Esophagus squamous epithelium (tissue), 5 donors: Measurements from ENCODE around the gene CAMK1D. TPM values are rescaled to one million over a fixed set of nuclear protein-coding genes. Genes with fewer than 3 reads are reported as not detected.

Source experiments
- DNase-seq: peaks from one replicate; lab custom pipeline; 2025; lab: John Stamatoyannopoulos, UW
- H3K27ac ChIP-seq, 4 donors: fragments of 200-600 bp; sonication (generic); one replicate each; pipeline ENCODE4 v1.5.1; 2016 to 2019; ENCODE audit warnings: mild to moderate bottlenecking in 1 of 4
- H3K27me3 ChIP-seq, 4 donors: fragments of 200-600 bp; sonication (generic); 1 replicate in 3 of 4; 2 replicates in 1 of 4; pipeline versions ENCODE4 v1.5.1 to v1.6.0; 2017 to 2021; ENCODE audit warnings: antibody characterized with exemption in 1 of 4
- H3K36me3 ChIP-seq, 3 donors: fragments of 200-600 bp; sonication (generic); one replicate each; pipeline ENCODE4 v1.5.1; 2016 to 2019
- H3K4me1 ChIP-seq, 3 donors: fragments of 200-600 bp; sonication (generic); one replicate each; pipeline ENCODE4 v1.5.1; 2017 to 2019
- H3K4me3 ChIP-seq, 4 donors: fragments of 200-600 bp; sonication (generic); 1 replicate in 3 of 4; 2 replicates in 1 of 4; pipeline ENCODE4 v1.5.1; 2016 to 2019; ENCODE audit warnings: mild to moderate bottlenecking in 2 of 4, moderate library complexity in 1 of 4
- H3K9me3 ChIP-seq, 3 donors: fragments of 200-600 bp; sonication (generic); one replicate each; pipeline ENCODE4 v1.5.1; 2016 to 2019
- POLR2A ChIP-seq, 4 donors: fragments of 450-650 bp; IDR thresholded peaks; one replicate each; pipeline ENCODE4 v1.6.1; 2017; ENCODE audit warnings: antibody characterized with exemption in 4 of 4, mild to moderate bottlenecking in 4 of 4, moderate library complexity in 3 of 4
- WGBS, 2 donors: methylation state at CpG; one replicate each; pipeline ENCODE4 v1.1.5; 2018; 5-methylcytosine and 5-hydroxymethylcytosine counted together
- intact Hi-C: fragments of 100-400 bp; cut with DNase I; formaldehyde crosslinking; loops from one replicate; pipeline ENCODE4 v1.15.0; 2022
- total RNA-seq, 4 donors: library from RNA; depleted of rRNA; stranded (reverse); fragments of >200 nt; gene quantifications; one replicate each; pipeline ENCODE4 v1.1.0, GENCODE V29; 2016
- TF ChIP-seq, protein P1 (sequence below), 6 experiments: fragments of 450-650 bp in 4 of 6; fragments of 200-600 bp in 2 of 6; sonication (generic) in 2 of 6; IDR thresholded peaks; one replicate each; pipeline ENCODE4 v1.5.1; 2016 to 2019; ENCODE audit warnings: antibody characterized with exemption in 6 of 6, mild to moderate bottlenecking in 4 of 6, moderate library complexity in 4 of 6
- donor health status: DM: yes; HTN: yes; CAD: no.

Gene CAMK1D
- total RNA-seq, 4 donors from 2014 or later = 3.8 to 11.8 (median 9.9) TPM

DNA sequence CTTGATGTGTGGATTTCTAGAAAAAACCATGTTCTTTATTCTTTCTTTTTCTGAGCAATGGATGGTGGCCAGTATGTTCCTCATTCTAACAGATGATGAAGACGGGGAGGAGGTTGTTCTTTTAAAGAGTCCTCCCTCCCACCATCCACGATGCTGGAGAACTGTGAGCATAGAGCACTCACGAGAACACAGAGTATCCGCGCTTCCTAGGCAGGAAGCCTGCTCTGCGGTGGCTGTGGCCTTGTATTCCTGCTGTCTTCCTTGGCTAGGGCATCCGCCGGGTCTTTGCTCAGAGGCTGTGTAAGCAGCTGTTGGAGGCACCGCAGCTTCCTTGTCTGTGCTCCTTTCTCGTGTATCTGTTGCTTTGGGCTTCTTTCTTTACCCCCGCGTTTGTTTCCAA lies 437.9 kb downstream of the CAMK1D start:
- H3K36me3 ChIP-seq = peaks cover 0 to 8% (median 0%) of the 10 kb centered on the region in 3 donors
- H3K4me1 ChIP-seq = peaks cover 0 to 32% (median 0%) of the 10 kb centered on the region in 3 donors
- H3K4me3 ChIP-seq = no peak overlapping the region
- WGBS, 2 donors = 76 to 84% methylated on average over 9 of the region's 12 CpGs
- no peak for DNase-seq
- no peaks in the 10 kb centered on the region for H3K9me3 ChIP-seq
- H3K27me3 ChIP-seq = no peaks in the 10 kb centered on the region
- peak overlapping the region in 1 of 4 donors; percentile 13 for H3K27ac ChIP-seq
- TF ChIP-seq POLR2A (IDR thresholded peaks at IDR 0.05) = no peak
- TF ChIP-seq, protein P1, sequence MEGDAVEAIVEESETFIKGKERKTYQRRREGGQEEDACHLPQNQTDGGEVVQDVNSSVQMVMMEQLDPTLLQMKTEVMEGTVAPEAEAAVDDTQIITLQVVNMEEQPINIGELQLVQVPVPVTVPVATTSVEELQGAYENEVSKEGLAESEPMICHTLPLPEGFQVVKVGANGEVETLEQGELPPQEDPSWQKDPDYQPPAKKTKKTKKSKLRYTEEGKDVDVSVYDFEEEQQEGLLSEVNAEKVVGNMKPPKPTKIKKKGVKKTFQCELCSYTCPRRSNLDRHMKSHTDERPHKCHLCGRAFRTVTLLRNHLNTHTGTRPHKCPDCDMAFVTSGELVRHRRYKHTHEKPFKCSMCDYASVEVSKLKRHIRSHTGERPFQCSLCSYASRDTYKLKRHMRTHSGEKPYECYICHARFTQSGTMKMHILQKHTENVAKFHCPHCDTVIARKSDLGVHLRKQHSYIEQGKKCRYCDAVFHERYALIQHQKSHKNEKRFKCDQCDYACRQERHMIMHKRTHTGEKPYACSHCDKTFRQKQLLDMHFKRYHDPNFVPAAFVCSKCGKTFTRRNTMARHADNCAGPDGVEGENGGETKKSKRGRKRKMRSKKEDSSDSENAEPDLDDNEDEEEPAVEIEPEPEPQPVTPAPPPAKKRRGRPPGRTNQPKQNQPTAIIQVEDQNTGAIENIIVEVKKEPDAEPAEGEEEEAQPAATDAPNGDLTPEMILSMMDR (IDR thresholded peaks at IDR 0.05) = no peak
- intact Hi-C loops = no loop called here

DNA sequence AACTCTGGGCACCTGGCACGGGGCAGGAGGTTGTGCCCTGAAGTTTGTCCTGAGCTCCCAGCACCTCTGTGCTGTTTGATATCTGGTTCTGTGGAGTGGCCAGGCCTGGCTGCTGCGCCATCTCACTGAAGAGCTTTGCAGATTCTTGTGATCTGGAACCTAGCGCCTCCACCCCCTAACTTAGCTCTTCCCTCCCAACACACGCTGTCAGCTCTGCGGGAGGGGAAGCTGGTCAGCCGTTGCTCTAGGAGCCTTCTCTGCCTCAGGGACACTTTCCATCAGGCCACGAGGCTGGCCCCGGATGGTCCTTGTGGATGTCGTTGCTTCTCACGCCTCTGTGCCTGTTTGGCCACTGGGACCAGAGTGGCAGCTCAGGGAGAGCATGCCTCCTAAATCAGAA lies 438.9 kb downstream of the CAMK1D start:
- intact Hi-C loops = no loop called here
- WGBS, 2 donors = 92 to 93% methylated on average over 3 to 4 of the region's 10 CpGs

DNA sequence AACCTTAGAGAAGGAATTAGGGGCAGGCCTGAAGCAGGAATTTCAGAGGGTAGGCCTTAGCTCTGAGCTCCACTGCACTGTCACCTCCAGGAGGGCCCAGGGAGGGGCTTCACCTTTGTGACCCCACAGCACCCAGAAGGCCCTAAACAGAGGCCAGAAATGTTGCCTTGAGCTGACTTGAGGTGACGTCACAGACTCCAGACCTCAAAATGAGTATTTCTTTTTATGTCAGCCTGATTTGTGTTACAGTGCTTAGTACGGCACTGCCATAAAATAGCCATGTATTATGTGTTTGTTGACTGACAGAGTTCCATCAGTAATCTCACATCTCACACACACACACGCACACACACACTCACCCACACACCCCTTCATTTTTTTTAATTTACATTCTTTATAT lies 440.9 kb downstream of the CAMK1D start:
- H3K27me3 ChIP-seq = no peaks in the 10 kb centered on the region
- WGBS, 2 donors = 79 to 81% methylated on average over 2 to 3 of the region's 3 CpGs
- no peaks in the 10 kb centered on the region for H3K9me3 ChIP-seq
- H3K4me3 ChIP-seq = no peak overlapping the region
- no peak for DNase-seq
- intact Hi-C loops = no loop called here
- H3K36me3 ChIP-seq = peaks cover 0 to 13% (median 0%) of the 10 kb centered on the region in 3 donors
- H3K27ac ChIP-seq = no peak overlapping the region
- TF ChIP-seq, protein P1 (IDR thresholded peaks at IDR 0.05) = no peak
- no peak for TF ChIP-seq POLR2A (IDR thresholded peaks at IDR 0.05)
- peaks cover 0 to 8% (median 0%) of the 10 kb centered on the region in 3 donors for H3K4me1 ChIP-seq

More for the DNA sequence above, 438.9 kb downstream of the CAMK1D start:
- Histone ChIP-seq H3K9me3 (no peaks in the 10 kb centered on the region), H3K4me3 (no peak overlapping the region), H3K27me3 (no peaks in the 10 kb centered on the region), H3K27ac (no peak overlapping the region), H3K36me3 (peaks cover 0 to 13% (median 0%) of the 10 kb centered on the region in 3 donors), H3K4me1 (peaks cover 0 to 22% (median 0%) of the 10 kb centered on the region in 3 donors)
- DNase-seq = no peak
- no peak for TF ChIP-seq POLR2A (IDR thresholded peaks at IDR 0.05)
- TF ChIP-seq, protein P1 (IDR thresholded peaks at IDR 0.05) = no peak

GRCh38 chr10:12791728-12792127 lies 442.4 kb downstream of the CAMK1D start:
- Histone ChIP-seq H3K36me3 (peaks cover 0 to 13% (median 0%) of the 10 kb centered on the region in 3 donors), H3K4me1 (peaks cover 0 to 8% (median 7%) of the 10 kb centered on the region in 3 donors), H3K9me3 (no peaks in the 10 kb centered on the region), H3K27ac (no peak overlapping the region), H3K27me3 (no peaks in the 10 kb centered on the region), H3K4me3 (no peak overlapping the region)
- DNase-seq = no peak
- WGBS, 2 donors = 93 to 100% methylated on average over 1 of the region's 1 CpG
- TF ChIP-seq, protein P1 (IDR thresholded peaks at IDR 0.05) = no peak
- no peak for TF ChIP-seq POLR2A (IDR thresholded peaks at IDR 0.05)
- intact Hi-C loops = no loop called here

GRCh38 chr10:12792889-12793556 lies 443.7 kb downstream of the CAMK1D start:
- no peak for DNase-seq
- 87 to 92% methylated on average over 6 to 7 of the region's 7 CpGs for WGBS, 2 donors
- H3K27me3 ChIP-seq = no peaks in the 10 kb centered on the region
- no peak overlapping the region for H3K4me3 ChIP-seq
- no peak overlapping the region for H3K27ac ChIP-seq
- H3K9me3 ChIP-seq = no peaks in the 10 kb centered on the region
- peaks cover 0 to 15% (median 7%) of the 10 kb centered on the region in 3 donors for H3K4me1 ChIP-seq
- peaks cover 0 to 13% (median 0%) of the 10 kb centered on the region in 3 donors for H3K36me3 ChIP-seq
- TF ChIP-seq, protein P1 (IDR thresholded peaks at IDR 0.05) = no peak
- TF ChIP-seq POLR2A (IDR thresholded peaks at IDR 0.05) = no peak
- intact Hi-C loops = no loop called here
